ENCODE measurements around the gene FECH.

GRCh38 chr18:57505231-57505630, 81.3 kb downstream of the FECH start:
- TF ChIP-seq EZH2 (IDR thresholded peaks at IDR 0.05) = no peak
- TF ChIP-seq POLR2AphosphoS5 (IDR thresholded peaks at IDR 0.05; ENCODE audit: borderline replicate concordance, low read depth, low read length) = no peak
